Ramos (cell line): ENCODE results near the gene SPC25.

ENCODE experiments used
- in situ Hi-C: fragments of 300-500 bp; cut with MboI; formaldehyde crosslinking; loops from one replicate; pipeline ENCODE4 v1.14.3; 2022; ENCODE audit warnings: low sequenced_read_pairs; ENCODE audit not compliant: unreplicated experiment

The SPC25 gene

GRCh38 chr2:168890006-168890782, at the start of gene SPC25:
Gene SPC25, minus strand, starts transcription at chr2:168890430. Its CDS starts 911 bp downstream, at chr2:168889519.
- in situ Hi-C loops, result no loop called here

- in situ Hi-C loops, result loop anchor here (10.0 kb wide), 1 partner anchor 155 kb away; no protein-coding TSS in a partner anchor
Measured at GRCh38 chr2:168939918-168940317, 49.7 kb upstream of the SPC25 start.

- in situ Hi-C loops, result loop anchor here (10.0 kb wide), 1 partner anchor 154 kb away; no protein-coding TSS in a partner anchor
Measured at GRCh38 chr2:168939061-168939460, 48.8 kb upstream of the SPC25 start.

- in situ Hi-C loops, result loop anchor here (10.0 kb wide), 1 partner anchor 151 kb away; no protein-coding TSS in a partner anchor
Measured at GRCh38 chr2:168935810-168936581, 45.8 kb upstream of the SPC25 start.

GRCh38 chr2:168934826-168935225, 44.6 kb upstream of the SPC25 start:
- in situ Hi-C loops, result loop anchor here (10.0 kb wide), 1 partner anchor 150 kb away; no protein-coding TSS in a partner anchor

- in situ Hi-C loops, result loop anchor here (10.0 kb wide), 1 partner anchor 147 kb away; no protein-coding TSS in a partner anchor
Measured at GRCh38 chr2:168932174-168932573, 41.9 kb upstream of the SPC25 start.

GRCh38 chr2:168930242-168930641, 40.0 kb upstream of the SPC25 start:
- in situ Hi-C loops, result loop anchor here (10.0 kb wide), 1 partner anchor 145 kb away; no protein-coding TSS in a partner anchor

- in situ Hi-C loops, result no loop called here
Measured at GRCh38 chr2:168929031-168929430, 38.8 kb upstream of the SPC25 start.

GRCh38 chr2:168928113-168928831, 38.0 kb upstream of the SPC25 start:
- in situ Hi-C loops, result no loop called here

- in situ Hi-C loops, result no loop called here
Measured at GRCh38 chr2:168926621-168927386, 36.6 kb upstream of the SPC25 start.

- in situ Hi-C loops, result no loop called here
Measured at GRCh38 chr2:168920504-168921157, 30.4 kb upstream of the SPC25 start.

- in situ Hi-C loops, result loop anchor here (10.0 kb wide), 2 partner anchors 142 to 572 kb away; no protein-coding TSS in a partner anchor
Measured at GRCh38 chr2:168916331-168916675, 26.1 kb upstream of the SPC25 start.

GRCh38 chr2:168915441-168916330, 25.5 kb upstream of the SPC25 start:
- in situ Hi-C loops, result loop anchor here (10.0 kb wide), 2 partner anchors 141 to 571 kb away; no protein-coding TSS in a partner anchor

GRCh38 chr2:168913495-168913894, 23.3 kb upstream of the SPC25 start:
- in situ Hi-C loops, result loop anchor here (10.0 kb wide), 2 partner anchors 139 to 569 kb away; no protein-coding TSS in a partner anchor

GRCh38 chr2:168912901-168913369, 22.7 kb upstream of the SPC25 start:
- in situ Hi-C loops, result loop anchor here (10.0 kb wide), 2 partner anchors 138 to 568 kb away; no protein-coding TSS in a partner anchor

GRCh38 chr2:168912466-168912865, 22.2 kb upstream of the SPC25 start:
- in situ Hi-C loops, result loop anchor here (10.0 kb wide), 2 partner anchors 138 to 568 kb away; no protein-coding TSS in a partner anchor

- in situ Hi-C loops, result loop anchor here (10.0 kb wide), 2 partner anchors 136 to 566 kb away; no protein-coding TSS in a partner anchor
Measured at GRCh38 chr2:168910330-168910729, 20.1 kb upstream of the SPC25 start.
